ENCODE data around the gene MLPH. TPM values are rescaled to one million over a fixed set of nuclear protein-coding genes. Genes with fewer than 3 reads are reported as not detected.

Gene MLPH
- total RNA-seq, 2 experiments from 2014 or later, result not detected

GRCh38 chr2:237513693-237514092 lies 26.6 kb downstream of the MLPH start:
- CTCF ChIA-PET, result interaction anchor here (1.2 to 6.6 kb wide), 9 partner anchors 14 to 749 kb away, joined by 3 to 127 read pairs (median 6); no protein-coding TSS in a partner anchor
- no peak overlapping the region for H3K27ac Mint-ChIP-seq
- H3K4me1 Mint-ChIP-seq, result no peaks in the 10 kb centered on the region
- no peak for ATAC-seq
- no peaks in the 10 kb centered on the region for H3K36me3 Mint-ChIP-seq
- H3K27me3 Mint-ChIP-seq, result peaks cover 4% of the 10 kb centered on the region
- DNase-seq, result no peak
- no peak overlapping the region for H3K4me3 Mint-ChIP-seq
- H3K9me3 Mint-ChIP-seq (ENCODE audit: low read depth), result no peaks in the 10 kb centered on the region

GRCh38 chr2:237514474-237515130 lies 27.6 kb downstream of the MLPH start:
- no peaks in the 10 kb centered on the region for H3K9me3 Mint-ChIP-seq (ENCODE audit: low read depth)
- no peaks in the 10 kb centered on the region for H3K27me3 Mint-ChIP-seq
- no peaks in the 10 kb centered on the region for H3K36me3 Mint-ChIP-seq
- no peaks in the 10 kb centered on the region for H3K4me1 Mint-ChIP-seq
- DNase-seq (no peak), ATAC-seq (no peak)
- no peak overlapping the region for H3K4me3 Mint-ChIP-seq
- CTCF ChIA-PET, result interaction anchor here (2.7 to 6.6 kb wide), 2 partner anchors 58 to 360 kb away, joined by 11 to 127 read pairs; no protein-coding TSS in a partner anchor
- no peak overlapping the region for H3K27ac Mint-ChIP-seq

GRCh38 chr2:237515166-237515565 lies 28.1 kb downstream of the MLPH start:
- ATAC-seq (no peak), DNase-seq (no peak)
- Mint-ChIP-seq H3K27ac (no peak overlapping the region), H3K4me1 (no peaks in the 10 kb centered on the region), H3K4me3 (no peak overlapping the region), H3K9me3 (ENCODE audit: low read depth) (no peaks in the 10 kb centered on the region), H3K36me3 (no peaks in the 10 kb centered on the region), H3K27me3 (no peaks in the 10 kb centered on the region)
- CTCF ChIA-PET, result interaction anchor here (2.7 to 6.6 kb wide), 2 partner anchors 57 to 361 kb away, joined by 11 to 127 read pairs; no protein-coding TSS in a partner anchor

GRCh38 chr2:237515621-237516275 lies 28.7 kb downstream of the MLPH start:
- Mint-ChIP-seq H3K9me3 (ENCODE audit: low read depth) (no peaks in the 10 kb centered on the region), H3K4me3 (no peak overlapping the region), H3K27ac (no peak overlapping the region), H3K36me3 (no peaks in the 10 kb centered on the region), H3K27me3 (no peaks in the 10 kb centered on the region), H3K4me1 (no peaks in the 10 kb centered on the region)
- DNase-seq (no peak), ATAC-seq (no peak)
- CTCF ChIA-PET, result interaction anchor here (6.6 kb wide), 1 partner anchor 57 kb away, joined by 127 read pairs; no protein-coding TSS in a partner anchor

- H3K36me3 Mint-ChIP-seq, result no peaks in the 10 kb centered on the region
- no peaks in the 10 kb centered on the region for H3K9me3 Mint-ChIP-seq (ENCODE audit: low read depth)
- no peaks in the 10 kb centered on the region for H3K4me1 Mint-ChIP-seq
- no peak overlapping the region for H3K27ac Mint-ChIP-seq
- ATAC-seq (no peak), DNase-seq (no peak)
- CTCF ChIA-PET, result interaction anchor here (6.6 kb wide), 1 partner anchor 55 kb away, joined by 127 read pairs; no protein-coding TSS in a partner anchor
- no peak overlapping the region for H3K4me3 Mint-ChIP-seq
- H3K27me3 Mint-ChIP-seq, result no peaks in the 10 kb centered on the region
Observed at GRCh38 chr2:237517163-237517562, 30.1 kb downstream of the MLPH start.

- H3K27me3 Mint-ChIP-seq, result no peaks in the 10 kb centered on the region
- H3K36me3 Mint-ChIP-seq, result no peaks in the 10 kb centered on the region
- H3K4me1 Mint-ChIP-seq, result no peaks in the 10 kb centered on the region
- ATAC-seq (no peak), DNase-seq (no peak)
- no peaks in the 10 kb centered on the region for H3K9me3 Mint-ChIP-seq (ENCODE audit: low read depth)
- no peak overlapping the region for H3K27ac Mint-ChIP-seq
- H3K4me3 Mint-ChIP-seq, result no peak overlapping the region
- CTCF ChIA-PET, result interaction anchor here (6.6 kb wide), 1 partner anchor 54 kb away, joined by 127 read pairs; no protein-coding TSS in a partner anchor
Observed at GRCh38 chr2:237517990-237518389, 30.9 kb downstream of the MLPH start.

GRCh38 chr2:237519506-237520245 lies 32.6 kb downstream of the MLPH start:
- no peak for ATAC-seq
- H3K36me3 Mint-ChIP-seq, result no peaks in the 10 kb centered on the region
- H3K4me3 Mint-ChIP-seq, result no peak overlapping the region
- H3K27me3 Mint-ChIP-seq, result no peaks in the 10 kb centered on the region
- H3K27ac Mint-ChIP-seq, result no peak overlapping the region
- no peaks in the 10 kb centered on the region for H3K9me3 Mint-ChIP-seq (ENCODE audit: low read depth)
- DNase-seq, result no peak
- CTCF ChIA-PET, result interaction anchor here (1.9 to 2.1 kb wide), 2 partner anchors 7 to 52 kb away, joined by 7 read pairs; no protein-coding TSS in a partner anchor
- no peaks in the 10 kb centered on the region for H3K4me1 Mint-ChIP-seq

GRCh38 chr2:237520290-237520689 lies 33.2 kb downstream of the MLPH start:
- DNase-seq, result no peak
- H3K36me3 Mint-ChIP-seq, result no peaks in the 10 kb centered on the region
- H3K27ac Mint-ChIP-seq, result no peak overlapping the region
- H3K9me3 Mint-ChIP-seq (ENCODE audit: low read depth), result no peaks in the 10 kb centered on the region
- no peaks in the 10 kb centered on the region for H3K27me3 Mint-ChIP-seq
- H3K4me1 Mint-ChIP-seq, result no peaks in the 10 kb centered on the region
- ATAC-seq, result no peak
- H3K4me3 Mint-ChIP-seq, result no peak overlapping the region
- CTCF ChIA-PET, result interaction anchor here (1.4 to 2.1 kb wide), 3 partner anchors 8 to 52 kb away, joined by 4 to 7 read pairs (median 7); no protein-coding TSS in a partner anchor

- DNase-seq, result no peak
- Mint-ChIP-seq H3K27me3 (no peaks in the 10 kb centered on the region), H3K4me1 (no peaks in the 10 kb centered on the region), H3K4me3 (no peak overlapping the region), H3K27ac (no peak overlapping the region), H3K36me3 (no peaks in the 10 kb centered on the region), H3K9me3 (ENCODE audit: low read depth) (no peaks in the 10 kb centered on the region)
- no peak for ATAC-seq
- CTCF ChIA-PET, result interaction anchor here (1.0 kb wide), 1 partner anchor 12 kb away, joined by 3 read pairs; no protein-coding TSS in a partner anchor
Observed at GRCh38 chr2:237524631-237525030, 37.6 kb downstream of the MLPH start.

- ATAC-seq (no peak), DNase-seq (no peak)
- no peaks in the 10 kb centered on the region for H3K9me3 Mint-ChIP-seq (ENCODE audit: low read depth)
- CTCF ChIA-PET, result interaction anchor here (0.8 kb wide), 1 partner anchor 46 kb away, joined by 3 read pairs; no protein-coding TSS in a partner anchor
- H3K4me1 Mint-ChIP-seq, result no peaks in the 10 kb centered on the region
- H3K27ac Mint-ChIP-seq, result no peak overlapping the region
- H3K36me3 Mint-ChIP-seq, result no peaks in the 10 kb centered on the region
- no peaks in the 10 kb centered on the region for H3K27me3 Mint-ChIP-seq
- H3K4me3 Mint-ChIP-seq, result no peak overlapping the region
Observed at GRCh38 chr2:237525559-237526157, 38.6 kb downstream of the MLPH start.

- no peaks in the 10 kb centered on the region for H3K36me3 Mint-ChIP-seq
- CTCF ChIA-PET, result no interaction called here
- no peak for ATAC-seq
- H3K4me1 Mint-ChIP-seq, result peaks cover 2% of the 10 kb centered on the region
- no peak overlapping the region for H3K4me3 Mint-ChIP-seq
- no peak for DNase-seq
- H3K9me3 Mint-ChIP-seq (ENCODE audit: low read depth), result no peaks in the 10 kb centered on the region
- H3K27ac Mint-ChIP-seq, result no peak overlapping the region
- no peaks in the 10 kb centered on the region for H3K27me3 Mint-ChIP-seq
Observed at GRCh38 chr2:237527233-237527632, 40.2 kb downstream of the MLPH start.

GRCh38 chr2:237527766-237528165 lies 40.7 kb downstream of the MLPH start:
- Mint-ChIP-seq H3K9me3 (ENCODE audit: low read depth) (no peaks in the 10 kb centered on the region), H3K4me3 (no peak overlapping the region), H3K36me3 (no peaks in the 10 kb centered on the region), H3K4me1 (peaks cover 2% of the 10 kb centered on the region), H3K27ac (no peak overlapping the region), H3K27me3 (no peaks in the 10 kb centered on the region)
- no peak for ATAC-seq
- DNase-seq, result no peak
- CTCF ChIA-PET, result no interaction called here
